Gastrocnemius medialis (tissue), 4 donors: ENCODE data around the gene SLC24A3.

Experiments
- POLR2A ChIP-seq, 2 donors: fragments of 450-650 bp; IDR thresholded peaks; one replicate each; pipeline ENCODE4 v1.6.1; 2017; ENCODE audit warnings: antibody characterized with exemption in 2 of 2, mild to moderate bottlenecking in 2 of 2, moderate library complexity in 2 of 2
- TF ChIP-seq, protein P1 (sequence below), 5 experiments: fragments of 450-650 bp in 3 of 5; fragments of 200-600 bp in 2 of 5; sonication (generic) in 2 of 5; IDR thresholded peaks in 4 of 5; conservative IDR thresholded peaks in 1 of 5; 1 replicate in 4 of 5; 2 replicates in 1 of 5; pipeline ENCODE4 v1.5.1; 2016 to 2019; ENCODE audit warnings: antibody characterized with exemption in 5 of 5, mild to moderate bottlenecking in 3 of 5, moderate library complexity in 3 of 5

DNA sequence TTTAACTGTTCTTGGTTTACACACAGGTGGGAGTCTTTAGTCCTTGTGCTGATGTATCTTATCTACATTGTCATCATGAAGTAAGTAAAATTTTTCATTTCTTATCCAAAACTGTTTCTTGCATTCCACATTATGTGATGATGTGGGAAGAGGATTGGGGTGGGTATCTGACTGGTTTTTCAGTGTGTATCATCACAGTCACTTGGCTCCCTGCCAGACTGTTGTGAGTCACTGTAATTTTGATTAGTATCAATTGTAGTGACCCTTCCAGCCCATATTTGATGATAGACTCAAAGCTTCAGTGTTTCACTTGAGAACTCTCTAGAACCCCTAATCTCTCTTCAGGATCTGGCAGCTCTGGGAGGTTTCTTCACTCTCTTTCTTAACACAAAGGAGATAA lies 461.1 kb downstream of the SLC24A3 start:
- TF ChIP-seq, protein P1, sequence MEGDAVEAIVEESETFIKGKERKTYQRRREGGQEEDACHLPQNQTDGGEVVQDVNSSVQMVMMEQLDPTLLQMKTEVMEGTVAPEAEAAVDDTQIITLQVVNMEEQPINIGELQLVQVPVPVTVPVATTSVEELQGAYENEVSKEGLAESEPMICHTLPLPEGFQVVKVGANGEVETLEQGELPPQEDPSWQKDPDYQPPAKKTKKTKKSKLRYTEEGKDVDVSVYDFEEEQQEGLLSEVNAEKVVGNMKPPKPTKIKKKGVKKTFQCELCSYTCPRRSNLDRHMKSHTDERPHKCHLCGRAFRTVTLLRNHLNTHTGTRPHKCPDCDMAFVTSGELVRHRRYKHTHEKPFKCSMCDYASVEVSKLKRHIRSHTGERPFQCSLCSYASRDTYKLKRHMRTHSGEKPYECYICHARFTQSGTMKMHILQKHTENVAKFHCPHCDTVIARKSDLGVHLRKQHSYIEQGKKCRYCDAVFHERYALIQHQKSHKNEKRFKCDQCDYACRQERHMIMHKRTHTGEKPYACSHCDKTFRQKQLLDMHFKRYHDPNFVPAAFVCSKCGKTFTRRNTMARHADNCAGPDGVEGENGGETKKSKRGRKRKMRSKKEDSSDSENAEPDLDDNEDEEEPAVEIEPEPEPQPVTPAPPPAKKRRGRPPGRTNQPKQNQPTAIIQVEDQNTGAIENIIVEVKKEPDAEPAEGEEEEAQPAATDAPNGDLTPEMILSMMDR (IDR thresholded peaks at IDR 0.05 in 4 of 5, conservative IDR thresholded peaks at IDR 0.05 in 1 of 5) = no peak
- TF ChIP-seq POLR2A (IDR thresholded peaks at IDR 0.05) = no peak
